MCF 10A (cell line): ENCODE results near the gene TEDC2. TPM values are rescaled to one million over a fixed set of nuclear protein-coding genes. Genes with fewer than 3 reads are reported as not detected.

Experiments
- BruUV-seq: library from RNA; stranded (reverse); fragments of 400-500 nt; replicated peaks from 2 replicates; lab custom pipeline; 2021; lab: Mats Ljungman, UMichigan
- CTCF ChIA-PET: fragments of 300-600 bp; sonication (Branson Sonifier 250); formaldehyde crosslinking; extraction: SDS; loops from one replicate; lab custom pipeline; 2021; ENCODE audit warnings: antibody characterized with exemption, inconsistent platforms; lab: Yijun Ruan, JAX
- POLR2A ChIA-PET: fragments of 300-600, 350-650 bp; sonication (Branson Sonifier 250); formaldehyde crosslinking; extraction: SDS; loops from one replicate; lab custom pipeline; 2020; ENCODE audit warnings: antibody characterized with exemption, inconsistent platforms; lab: Yijun Ruan, JAX
- DNase-seq: peaks from one replicate; pipeline ENCODE4 v3.0.0-alpha.2; 2018; ENCODE audit not compliant: unreplicated experiment
- H3K27ac Mint-ChIP-seq: one replicate; pipeline ENCODE4 v1.8.0; 2022; ENCODE audit warnings: mild to moderate bottlenecking, low read depth, mixed read lengths; ENCODE audit not compliant: unreplicated experiment
- H3K27me3 Mint-ChIP-seq: one replicate; pipeline ENCODE4 v1.8.0; 2022; ENCODE audit warnings: mixed read lengths; ENCODE audit not compliant: insufficient read depth, unreplicated experiment
- H3K36me3 Mint-ChIP-seq: one replicate; pipeline ENCODE4 v1.8.0; 2022; ENCODE audit warnings: mild to moderate bottlenecking, moderate library complexity, mixed read lengths; ENCODE audit not compliant: insufficient read depth, unreplicated experiment
- H3K4me1 Mint-ChIP-seq: one replicate; pipeline ENCODE4 v1.8.0; 2022; ENCODE audit warnings: mixed read lengths; ENCODE audit not compliant: insufficient read depth, unreplicated experiment
- H3K4me3 Mint-ChIP-seq: one replicate; pipeline ENCODE4 v1.8.0; 2022; ENCODE audit warnings: mild to moderate bottlenecking, moderate library complexity, mixed read lengths; ENCODE audit not compliant: unreplicated experiment
- H3K9me3 Mint-ChIP-seq: one replicate; pipeline ENCODE4 v1.8.0; 2022; ENCODE audit warnings: mixed read lengths; ENCODE audit not compliant: unreplicated experiment
- CTCF ChIP-seq: fragments of 200-600 bp; IDR thresholded peaks from one replicate; pipeline ENCODE4 v1.8.0; 2022; ENCODE audit warnings: antibody characterized with exemption, mild to moderate bottlenecking; ENCODE audit not compliant: unreplicated experiment
- intact Hi-C: fragments of 100-400 bp; cut with micrococcal nuclease; formaldehyde crosslinking; loops from 2 replicates; pipeline ENCODE4 v1.14.1; 2022
- total RNA-seq: library from RNA; stranded (reverse); gene quantifications from 2 replicates; pipeline ENCODE4 v1.2.3, GENCODE V29; 2022

Gene TEDC2
- total RNA-seq, 1 experiment from 2014 or later: 6.9 TPM

GRCh38 chr16:2450535-2450934, 9.4 kb upstream of the TEDC2 start:
- no peaks in the 10 kb centered on the region for H3K9me3 Mint-ChIP-seq
- peaks cover 29% of the 10 kb centered on the region for H3K36me3 Mint-ChIP-seq
- DNase-seq: no peak
- H3K27me3 Mint-ChIP-seq: no peaks in the 10 kb centered on the region
- no TSS peak for BruUV-seq
- ChIA-PET CTCF (no interaction called here), POLR2A (interaction anchor here (1.1 kb wide), 1 partner anchor 9 kb away, joined by 4 read pairs; the partner anchor contains the start of gene TEDC2)
- intact Hi-C loops: no loop called here
- H3K4me3 Mint-ChIP-seq: no peak overlapping the region
- no peak overlapping the region for H3K27ac Mint-ChIP-seq
- peaks cover 6% of the 10 kb centered on the region for H3K4me1 Mint-ChIP-seq
- no peak for TF ChIP-seq CTCF

- H3K27ac Mint-ChIP-seq: no peak overlapping the region
- no peak overlapping the region for H3K4me3 Mint-ChIP-seq
- BruUV-seq: no TSS peak
- intact Hi-C loops: no loop called here
- H3K36me3 Mint-ChIP-seq: peaks cover 32% of the 10 kb centered on the region
- peaks cover 6% of the 10 kb centered on the region for H3K4me1 Mint-ChIP-seq
- POLR2A ChIA-PET: no interaction called here
- no peaks in the 10 kb centered on the region for H3K27me3 Mint-ChIP-seq
- no peaks in the 10 kb centered on the region for H3K9me3 Mint-ChIP-seq
- DNase-seq: no peak
- TF ChIP-seq CTCF: no peak
- CTCF ChIA-PET: no interaction called here
Measured at GRCh38 chr16:2450975-2451381, 8.9 kb upstream of the TEDC2 start.

DNA sequence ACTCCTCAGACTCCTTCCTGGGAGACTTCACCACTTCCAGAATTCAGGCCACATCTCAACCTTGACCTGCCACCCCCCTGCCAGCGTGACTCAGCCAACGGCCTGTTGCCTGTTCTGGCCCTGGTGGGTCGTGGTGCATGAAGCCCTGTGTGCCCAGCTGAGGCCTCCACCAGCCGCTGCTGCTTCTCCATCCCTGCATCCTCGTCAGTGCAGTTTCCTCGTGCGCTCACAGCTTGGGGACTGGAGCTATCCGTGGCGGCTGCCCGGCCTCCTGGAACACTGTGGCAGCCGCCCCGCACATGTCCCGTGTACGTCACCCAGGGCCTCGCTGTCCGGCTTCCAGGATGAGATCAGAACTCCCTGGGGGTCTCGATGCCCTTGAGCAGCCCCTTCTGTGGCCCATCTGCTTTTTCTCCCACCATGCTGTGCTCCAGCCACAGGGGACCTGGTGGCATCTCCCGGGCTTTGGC, 8.0 kb upstream of the TEDC2 start:
- ChIA-PET CTCF (interaction anchor here (1.1 kb wide), 1 partner anchor 21 kb away, joined by 6 read pairs; no protein-coding TSS in a partner anchor), POLR2A (no interaction called here)
- BruUV-seq: no TSS peak
- no peak for DNase-seq
- no peaks in the 10 kb centered on the region for H3K27me3 Mint-ChIP-seq
- H3K4me3 Mint-ChIP-seq: no peak overlapping the region
- peaks cover 35% of the 10 kb centered on the region for H3K36me3 Mint-ChIP-seq
- H3K9me3 Mint-ChIP-seq: no peaks in the 10 kb centered on the region
- intact Hi-C loops: no loop called here
- no peak overlapping the region for H3K27ac Mint-ChIP-seq
- TF ChIP-seq CTCF: no peak
- peaks cover 6% of the 10 kb centered on the region for H3K4me1 Mint-ChIP-seq

DNA sequence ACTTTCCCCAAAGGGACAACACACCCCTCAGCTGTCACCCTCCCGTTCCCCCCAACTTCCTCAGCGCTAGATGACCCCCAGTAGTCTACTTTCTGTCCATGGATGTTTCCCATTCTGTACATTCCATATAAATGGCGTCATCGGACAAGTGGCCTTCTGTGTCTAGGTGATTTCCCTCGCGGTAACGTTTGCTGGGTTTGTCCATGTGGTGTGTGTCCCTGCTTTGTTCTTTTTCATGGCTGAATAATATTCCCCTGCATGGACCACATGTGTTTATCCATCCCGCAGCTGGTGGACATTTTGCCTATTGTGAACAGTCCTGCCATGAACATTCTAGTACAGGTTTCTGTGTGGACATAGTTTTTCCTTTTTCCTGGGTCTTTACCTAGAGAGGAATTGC, 7.3 kb upstream of the TEDC2 start:
- peaks cover 6% of the 10 kb centered on the region for H3K4me1 Mint-ChIP-seq
- no TSS peak for BruUV-seq
- H3K4me3 Mint-ChIP-seq: no peak overlapping the region
- H3K27me3 Mint-ChIP-seq: no peaks in the 10 kb centered on the region
- CTCF ChIA-PET: no interaction called here
- H3K36me3 Mint-ChIP-seq: peaks cover 31% of the 10 kb centered on the region
- H3K27ac Mint-ChIP-seq: no peak overlapping the region
- intact Hi-C loops: no loop called here
- TF ChIP-seq CTCF: no peak
- no peak for DNase-seq
- POLR2A ChIA-PET: no interaction called here
- no peaks in the 10 kb centered on the region for H3K9me3 Mint-ChIP-seq
